ENCODE results near the gene GNB1L.

GNB1L gene

GRCh38 chr22:19900707-19901436 lies 46.2 kb upstream of the GNB1L start:
- no peak for TF ChIP-seq CTCF (IDR thresholded peaks at IDR 0.05; ENCODE audit: low read depth, low read length)
- DNase-seq (ENCODE audit: extremely low read depth, low read depth) = no peak

- TF ChIP-seq CTCF (IDR thresholded peaks at IDR 0.05; ENCODE audit: low read depth, low read length) = no peak
Observed at GRCh38 chr22:19898831-19899567, 44.3 kb upstream of the GNB1L start.

GRCh38 chr22:19898145-19898544 lies 43.5 kb upstream of the GNB1L start:
- no peak for DNase-seq (ENCODE audit: extremely low read depth, low read depth)
- TF ChIP-seq CTCF (IDR thresholded peaks at IDR 0.05; ENCODE audit: low read depth, low read length) = no peak

More at GRCh38 chr22:19898831-19899567, 44.3 kb upstream of the GNB1L start:
- no peak for DNase-seq (ENCODE audit: extremely low read depth, low read depth)

DNA sequence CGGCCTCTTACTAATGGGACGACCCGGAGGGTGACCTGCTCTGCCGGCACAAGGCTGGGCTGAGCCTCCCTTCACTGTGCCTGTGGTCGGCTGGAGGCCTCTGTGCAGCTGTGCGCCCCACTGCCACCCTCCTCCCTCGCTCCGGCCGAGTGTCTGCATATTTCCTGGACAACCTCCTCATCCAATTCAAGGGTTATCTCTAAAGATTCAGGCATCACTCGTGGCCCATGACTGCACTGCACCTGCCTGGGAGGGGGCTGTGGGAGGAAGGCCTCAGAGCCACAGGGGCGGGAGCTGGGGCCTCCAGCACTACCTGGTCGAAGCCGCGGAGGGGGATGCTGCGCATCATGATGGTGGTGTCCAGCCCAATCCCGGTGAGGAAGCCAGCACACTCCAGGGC lies 43.1 kb upstream of the GNB1L start:
- no peak for TF ChIP-seq CTCF (IDR thresholded peaks at IDR 0.05; ENCODE audit: low read depth, low read length)
- DNase-seq (ENCODE audit: extremely low read depth, low read depth) = no peak

DNA sequence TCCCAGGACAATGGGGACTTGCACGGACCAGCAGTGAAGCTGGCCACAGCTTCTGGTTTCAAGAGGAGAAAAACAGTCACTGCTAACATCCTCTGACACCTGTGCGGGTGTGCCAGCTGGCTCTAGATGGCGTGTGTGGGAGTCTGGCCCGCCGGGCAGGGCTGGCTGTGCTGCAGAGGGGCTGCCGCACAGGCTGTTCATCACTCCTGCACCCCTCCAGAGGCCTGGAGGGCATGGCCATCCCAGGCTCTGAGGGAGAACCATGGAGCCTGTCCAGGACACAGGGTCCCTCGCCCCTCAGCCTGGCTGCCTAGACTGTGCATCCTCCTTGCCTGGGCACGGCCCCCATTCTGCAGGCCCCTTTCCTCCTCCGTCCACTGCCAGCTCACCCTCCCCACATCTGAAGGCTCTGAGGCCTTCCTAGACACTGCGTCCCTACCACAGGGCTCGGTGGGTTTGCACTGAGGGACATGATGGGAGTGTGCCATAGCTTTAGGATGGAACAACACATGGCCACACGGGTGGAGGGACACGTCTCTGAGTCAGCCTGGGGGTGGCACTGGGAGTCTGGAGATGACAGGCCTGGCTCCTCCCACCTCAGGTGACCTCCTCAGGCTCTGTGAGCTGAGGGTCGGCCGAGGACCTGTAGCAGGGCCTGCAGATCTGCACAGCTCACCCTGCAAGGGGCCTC lies 42.1 kb upstream of the GNB1L start:
- no peak for DNase-seq (ENCODE audit: extremely low read depth, low read depth)
- TF ChIP-seq CTCF (IDR thresholded peaks at IDR 0.05; ENCODE audit: low read depth, low read length) = no peak

DNA sequence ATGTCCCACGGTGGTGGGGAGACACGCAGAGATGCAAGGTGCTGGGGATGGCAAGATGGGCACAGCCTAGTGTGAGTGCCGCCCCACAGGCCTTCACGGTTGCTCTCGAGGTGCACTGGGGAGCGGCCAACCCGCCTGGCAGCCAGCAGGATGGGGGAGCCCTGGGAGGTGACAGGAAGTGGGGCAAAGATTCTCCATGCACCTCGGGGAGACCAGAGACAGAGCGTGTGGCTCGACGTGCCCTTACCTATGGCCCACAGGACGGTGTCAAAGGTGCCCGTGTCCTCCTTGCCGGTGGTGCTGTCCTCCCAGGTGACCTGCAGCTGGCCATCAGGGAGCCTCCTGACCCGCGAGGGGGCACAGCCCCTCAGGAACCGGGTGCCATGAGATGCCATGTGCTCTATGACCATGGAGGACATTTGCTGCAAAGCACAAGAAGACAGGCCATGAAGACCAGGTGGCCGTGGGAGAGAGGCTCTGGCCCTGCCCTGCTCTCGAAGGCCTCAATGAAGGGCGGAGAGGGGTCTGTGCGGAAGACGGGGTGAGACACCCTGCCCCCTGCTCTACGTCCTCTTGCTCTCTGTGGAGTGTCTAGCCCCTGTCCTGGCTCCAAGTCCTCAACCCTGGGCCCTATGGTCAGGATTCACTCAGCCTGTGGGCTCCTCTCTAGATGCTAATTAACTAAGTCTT lies 40.6 kb upstream of the GNB1L start:
- TF ChIP-seq CTCF (IDR thresholded peaks at IDR 0.05; ENCODE audit: low read depth, low read length) = no peak
- no peak for DNase-seq (ENCODE audit: extremely low read depth, low read depth)

Data from AG09319 (cell line).